Frontal cortex (tissue), 4 donors: ENCODE data around the gene CGN. TPM values are rescaled to one million over a fixed set of nuclear protein-coding genes. Genes with fewer than 3 reads are reported as not detected.

Experiments
- DNase-seq, 2 donors: peaks; one replicate each; pipeline ENCODE4 v3.0.0; 2012; ENCODE audit warnings: low spot score in 2 of 2
- FAIRE-seq: peaks from 2 replicates; lab custom pipeline; 2012; peaks lifted over from hg19 to GRCh38; lab: Jason Lieb, UNC
- total RNA-seq: library from RNA; depleted of rRNA; stranded (reverse); fragments of >200 nt; gene quantifications from one replicate; pipeline ENCODE4 v1.2.3, GENCODE V29; 2014
- donor health status: control.
- donor health status: control.
- donor health status: control.

CGN gene
- total RNA-seq, 1 donor from 2014 or later, result 2.0 TPM

GRCh38 chr1:151540982-151541377, 29.8 kb downstream of the CGN start:
- no peak for DNase-seq
- no peak for FAIRE-seq

- FAIRE-seq (no peak), DNase-seq (no peak)
Observed at GRCh38 chr1:151541752-151542151, 30.6 kb downstream of the CGN start.

GRCh38 chr1:151542710-151543129, 31.5 kb downstream of the CGN start:
- FAIRE-seq, result no peak

GRCh38 chr1:151545542-151545941, 34.4 kb downstream of the CGN start:
- no peak for FAIRE-seq
- no peak for DNase-seq

More at GRCh38 chr1:151542710-151543129, 31.5 kb downstream of the CGN start:
- DNase-seq, result no peak

- FAIRE-seq (no peak), DNase-seq (no peak)
Observed at GRCh38 chr1:151546011-151546925, 35.1 kb downstream of the CGN start.

GRCh38 chr1:151547119-151547899, 36.1 kb downstream of the CGN start:
- FAIRE-seq, result no peak
- no peak for DNase-seq

- DNase-seq (no peak), FAIRE-seq (no peak)
Observed at GRCh38 chr1:151547900-151548230, 36.7 kb downstream of the CGN start.

GRCh38 chr1:151549199-151549598, 38.0 kb downstream of the CGN start:
- DNase-seq (no peak), FAIRE-seq (no peak)

GRCh38 chr1:151553659-151554058, 42.5 kb downstream of the CGN start:
- no peak for DNase-seq
- no peak for FAIRE-seq

- DNase-seq, result no peak
- FAIRE-seq, result no peak
Observed at GRCh38 chr1:151556052-151556451, 44.9 kb downstream of the CGN start.

- FAIRE-seq, result no peak
- no peak for DNase-seq
Observed at GRCh38 chr1:151562661-151563060, 51.5 kb downstream of the CGN start.

GRCh38 chr1:151563376-151563775, 52.2 kb downstream of the CGN start:
- DNase-seq (no peak), FAIRE-seq (no peak)

GRCh38 chr1:151565502-151566189, 54.5 kb downstream of the CGN start:
- FAIRE-seq (no peak), DNase-seq (no peak)

GRCh38 chr1:151568626-151569088, 57.5 kb downstream of the CGN start:
- no peak for FAIRE-seq
- no peak for DNase-seq

GRCh38 chr1:151570819-151571218, 59.6 kb downstream of the CGN start:
- DNase-seq, result no peak
- FAIRE-seq, result no peak

- no peak for FAIRE-seq
- DNase-seq, result no peak
Observed at GRCh38 chr1:151574575-151575529, 63.7 kb downstream of the CGN start.

GRCh38 chr1:151577173-151577572, 66.0 kb downstream of the CGN start:
- no peak for FAIRE-seq
- DNase-seq, result no peak

GRCh38 chr1:151578941-151579340, 67.8 kb downstream of the CGN start:
- DNase-seq, result no peak
- FAIRE-seq, result no peak
